Brain microvascular endothelial cell (primary cell): Measurements from ENCODE around the gene PTPRT.

ENCODE experiments used
- DNase-seq: peaks from one replicate; pipeline ENCODE4 v3.0.0-alpha.2; 2020
- H3K27ac ChIP-seq: fragments of 250-450 bp; sonication (Bioruptor Pico); 2 replicates; pipeline ENCODE4 v1.5.1; 2020; ENCODE audit warnings: mild to moderate bottlenecking, moderate library complexity
- H3K27me3 ChIP-seq: fragments of 250-450 bp; sonication (Bioruptor Pico); replicated peaks from 2 replicates; pipeline ENCODE4 v1.5.1; 2020; ENCODE audit warnings: mild to moderate bottlenecking
- H3K36me3 ChIP-seq: fragments of 250-450 bp; sonication (Bioruptor Pico); replicated peaks from 2 replicates; pipeline ENCODE4 v1.5.1; 2020; ENCODE audit warnings: mild to moderate bottlenecking
- H3K4me3 ChIP-seq: 2 replicates; pipeline ENCODE4 v1.5.1; 2011; ENCODE audit warnings: low read depth, mild to moderate bottlenecking, control low read depth, low read length, moderate library complexity
- in situ Hi-C: cut with HindIII; loops from 2 replicates; pipeline ENCODE4 v1.10.0; 2017; ENCODE audit warnings: low sequenced_read_pairs, low pct_ligation_motif_present
- TF ChIP-seq, protein P1 (sequence below): IDR thresholded peaks from 2 replicates; pipeline ENCODE4 v1.5.1; 2011; ENCODE audit warnings: low read depth, mild to moderate bottlenecking, moderate library complexity, low read length, control low read depth, inconsistent platforms; ENCODE audit errors: missing control alignments

PTPRT gene

DNA sequence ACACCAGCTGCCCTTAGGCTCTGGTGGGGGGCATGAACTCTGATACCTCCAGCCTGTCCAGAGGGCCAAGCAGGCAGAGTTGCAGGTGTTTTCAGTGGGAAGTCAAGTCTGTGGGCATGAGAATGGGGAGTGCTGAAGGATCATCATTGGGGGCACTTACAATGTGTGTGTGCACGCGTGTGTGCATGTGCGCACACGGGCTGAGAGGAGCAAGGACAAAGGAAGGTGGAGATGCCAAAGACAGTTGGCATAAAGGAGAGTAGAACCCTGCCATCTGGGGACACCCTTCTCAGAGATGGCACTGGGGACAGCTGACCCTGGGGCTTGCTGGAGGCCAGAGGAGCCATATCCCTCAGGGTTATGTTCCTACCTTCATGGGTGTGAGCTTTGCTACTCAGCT lies 1163.1 kb downstream of the PTPRT start:
- TF ChIP-seq, protein P1, sequence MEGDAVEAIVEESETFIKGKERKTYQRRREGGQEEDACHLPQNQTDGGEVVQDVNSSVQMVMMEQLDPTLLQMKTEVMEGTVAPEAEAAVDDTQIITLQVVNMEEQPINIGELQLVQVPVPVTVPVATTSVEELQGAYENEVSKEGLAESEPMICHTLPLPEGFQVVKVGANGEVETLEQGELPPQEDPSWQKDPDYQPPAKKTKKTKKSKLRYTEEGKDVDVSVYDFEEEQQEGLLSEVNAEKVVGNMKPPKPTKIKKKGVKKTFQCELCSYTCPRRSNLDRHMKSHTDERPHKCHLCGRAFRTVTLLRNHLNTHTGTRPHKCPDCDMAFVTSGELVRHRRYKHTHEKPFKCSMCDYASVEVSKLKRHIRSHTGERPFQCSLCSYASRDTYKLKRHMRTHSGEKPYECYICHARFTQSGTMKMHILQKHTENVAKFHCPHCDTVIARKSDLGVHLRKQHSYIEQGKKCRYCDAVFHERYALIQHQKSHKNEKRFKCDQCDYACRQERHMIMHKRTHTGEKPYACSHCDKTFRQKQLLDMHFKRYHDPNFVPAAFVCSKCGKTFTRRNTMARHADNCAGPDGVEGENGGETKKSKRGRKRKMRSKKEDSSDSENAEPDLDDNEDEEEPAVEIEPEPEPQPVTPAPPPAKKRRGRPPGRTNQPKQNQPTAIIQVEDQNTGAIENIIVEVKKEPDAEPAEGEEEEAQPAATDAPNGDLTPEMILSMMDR = no peak
- H3K4me3 ChIP-seq = no peak overlapping the region
- H3K27me3 ChIP-seq = no peaks in the 10 kb centered on the region
- in situ Hi-C loops = no loop called here
- DNase-seq = no peak
- H3K27ac ChIP-seq = no peak overlapping the region
- H3K36me3 ChIP-seq = no peaks in the 10 kb centered on the region

DNA sequence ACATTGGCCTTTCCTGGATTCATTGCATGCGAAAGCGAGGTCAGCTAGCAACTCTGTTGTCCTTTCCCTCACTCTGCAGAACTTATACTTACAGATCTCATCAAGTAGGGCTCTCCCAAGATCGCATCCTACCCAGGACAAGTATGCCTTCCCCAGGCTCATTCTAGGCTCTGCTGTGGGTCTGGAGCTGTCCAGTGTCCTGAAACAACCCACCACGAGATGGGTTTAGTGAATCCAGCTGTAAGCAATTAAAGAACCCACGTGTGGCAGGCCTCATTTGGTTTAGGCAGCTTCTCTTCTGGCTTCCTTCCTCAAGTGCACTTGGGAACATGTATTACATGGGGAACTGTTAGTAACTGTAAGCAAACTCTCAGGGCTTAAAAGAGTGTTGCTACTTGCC lies 1165.1 kb downstream of the PTPRT start:
- no peaks in the 10 kb centered on the region for H3K27me3 ChIP-seq
- in situ Hi-C loops = no loop called here
- DNase-seq = no peak
- no peak overlapping the region for H3K4me3 ChIP-seq
- H3K27ac ChIP-seq = no peak overlapping the region
- no peaks in the 10 kb centered on the region for H3K36me3 ChIP-seq
- TF ChIP-seq, protein P1 = no peak
